Peyer's patch (tissue), 4 donors: ENCODE results near the gene COL24A1.

Experiments used
- CTCF ChIP-seq, 6 experiments: fragments of 450-650 bp in 4 of 6; fragments of 200-600 bp in 2 of 6; sonication (generic) in 1 of 6; IDR thresholded peaks; one replicate each; pipeline ENCODE4 v1.5.1; 2017 to 2019; ENCODE audit warnings: antibody characterized with exemption in 6 of 6, mild to moderate bottlenecking in 3 of 6, moderate library complexity in 1 of 6
- POLR2A ChIP-seq, 2 donors: fragments of 450-650 bp; IDR thresholded peaks; one replicate each; pipeline ENCODE4 v1.5.1; 2017; ENCODE audit warnings: antibody characterized with exemption in 2 of 2, mild to moderate bottlenecking in 2 of 2, moderate library complexity in 2 of 2

GRCh38 chr1:85935234-85935633, 221.3 kb downstream of the COL24A1 start:
- TF ChIP-seq CTCF (IDR thresholded peaks at IDR 0.05) (no peak), POLR2A (IDR thresholded peaks at IDR 0.05) (no peak)
